Astrocyte (in vitro differentiated cells and primary cell): ENCODE results near the gene YJEFN3. TPM values are rescaled to one million over a fixed set of nuclear protein-coding genes. Genes with fewer than 3 reads are reported as not detected.

Source experiments
- DNase-seq: peaks from one replicate; pipeline ENCODE4 v3.0.0-alpha.2; 2010; ENCODE audit warnings: low read depth
- FAIRE-seq: peaks from 2 replicates; lab custom pipeline; 2011; peaks lifted over from hg19 to GRCh38; lab: Jason Lieb, UNC
- H2AFZ ChIP-seq: 2 replicates; pipeline ENCODE4 v1.6.0; 2012; ENCODE audit warnings: low read depth, low read length, inconsistent platforms
- H3K27ac ChIP-seq: 2 replicates; pipeline ENCODE4 v1.5.1; 2011; ENCODE audit warnings: low read depth, low read length, inconsistent platforms
- H3K27me3 ChIP-seq: 2 replicates; pipeline ENCODE4 v1.6.0; 2011; ENCODE audit warnings: low read length, inconsistent platforms; ENCODE audit not compliant: insufficient read depth
- H3K36me3 ChIP-seq: 2 replicates; pipeline ENCODE4 v1.5.1; 2011; ENCODE audit warnings: low read length, inconsistent platforms; ENCODE audit not compliant: insufficient read depth
- H3K4me1 ChIP-seq: 2 replicates; pipeline ENCODE4 v1.5.1; 2011; ENCODE audit warnings: low read length, inconsistent platforms; ENCODE audit not compliant: insufficient read depth
- H3K4me2 ChIP-seq: 2 replicates; pipeline ENCODE4 v1.6.0; 2012; ENCODE audit warnings: low read length, inconsistent platforms
- H3K4me3 ChIP-seq: 2 replicates; pipeline ENCODE4 v1.5.1; 2011; ENCODE audit warnings: low read depth, mild to moderate bottlenecking, low read length, inconsistent platforms; ENCODE audit not compliant: insufficient read depth
- H3K79me2 ChIP-seq: 2 replicates; pipeline ENCODE4 v1.6.0; 2012; ENCODE audit warnings: mild to moderate bottlenecking, low read length, inconsistent platforms; ENCODE audit not compliant: insufficient read depth
- H3K9ac ChIP-seq: 2 replicates; pipeline ENCODE4 v1.6.0; 2012; ENCODE audit warnings: mild to moderate bottlenecking, low read length, inconsistent platforms
- H3K9me3 ChIP-seq: 2 replicates; pipeline ENCODE4 v1.5.1; 2012; ENCODE audit warnings: low read depth, mild to moderate bottlenecking, low read length, inconsistent platforms; ENCODE audit not compliant: insufficient read depth
- H4K20me1 ChIP-seq: 2 replicates; pipeline ENCODE4 v1.6.0; 2012; ENCODE audit warnings: low read length, inconsistent platforms; ENCODE audit not compliant: insufficient read depth
- H3K27ac Mint-ChIP-seq: one replicate; pipeline ENCODE4 v1.8.0; 2021; ENCODE audit warnings: mild to moderate bottlenecking, mixed read lengths; ENCODE audit not compliant: unreplicated experiment
- H3K27me3 Mint-ChIP-seq: one replicate; pipeline ENCODE4 v1.8.0; 2021; ENCODE audit warnings: low read depth, mixed read lengths; ENCODE audit not compliant: unreplicated experiment
- H3K36me3 Mint-ChIP-seq: one replicate; pipeline ENCODE4 v1.8.0; 2021; ENCODE audit warnings: low read depth, mixed read lengths; ENCODE audit not compliant: unreplicated experiment
- H3K4me1 Mint-ChIP-seq: one replicate; pipeline ENCODE4 v1.8.0; 2021; ENCODE audit warnings: low read depth, mixed read lengths; ENCODE audit not compliant: unreplicated experiment
- H3K4me3 Mint-ChIP-seq: one replicate; pipeline ENCODE4 v1.8.0; 2021; ENCODE audit warnings: mild to moderate bottlenecking, moderate library complexity, mixed read lengths; ENCODE audit not compliant: unreplicated experiment
- H3K9me3 Mint-ChIP-seq: one replicate; pipeline ENCODE4 v1.8.0; 2021; ENCODE audit warnings: mild to moderate bottlenecking, mixed read lengths; ENCODE audit not compliant: unreplicated experiment
- CTCF ChIP-seq: IDR thresholded peaks from 2 replicates; pipeline ENCODE4 v1.5.1; 2011; ENCODE audit warnings: low read depth, mild to moderate bottlenecking, inconsistent platforms, low read length, moderate library complexity; ENCODE audit not compliant: insufficient read depth
- EZH2 ChIP-seq: IDR thresholded peaks from 2 replicates; pipeline ENCODE4 v1.6.1; 2012; ENCODE audit warnings: mild to moderate bottlenecking, low read length, inconsistent platforms; ENCODE audit not compliant: insufficient read depth
- total RNA-seq: library from RNA; stranded (reverse); gene quantifications from 2 replicates; pipeline ENCODE4 v1.2.1, GENCODE V29; 2021

YJEFN3 gene
- total RNA-seq, 1 donor from 2014 or later, result 9.8 TPM

- Histone ChIP-seq H3K4me1 (peaks cover 38% of the 10 kb centered on the region), H3K9me3 (no peaks in the 10 kb centered on the region), H3K27ac (peak overlapping the region; percentile 90), H2AFZ (no peak overlapping the region), H3K9ac (peak overlapping the region; percentile 76), H4K20me1 (peaks cover 37% of the 10 kb centered on the region), H3K79me2 (peaks cover 76% of the 10 kb centered on the region), H3K27me3 (no peaks in the 10 kb centered on the region), H3K36me3 (peaks cover 12% of the 10 kb centered on the region), H3K4me3 (no peak overlapping the region), H3K4me2 (peak overlapping the region; percentile 68)
- Mint-ChIP-seq H3K4me1 (peaks cover 38% of the 10 kb centered on the region), H3K27me3 (no peaks in the 10 kb centered on the region), H3K4me3 (peak overlapping the region; percentile 57), H3K27ac (peak overlapping the region; percentile 95), H3K9me3 (peaks cover under 1% of the 10 kb centered on the region), H3K36me3 (peaks cover 8% of the 10 kb centered on the region)
- TF ChIP-seq CTCF, result peak; percentile 77
- no peak for TF ChIP-seq EZH2
- DNase-seq, result peak; percentile 60
- FAIRE-seq, result peak; percentile 87
These were observed 38.3 kb upstream of the YJEFN3 start for GRCh38 chr19:19490214-19490968.

- Mint-ChIP-seq H3K27ac (no peak overlapping the region), H3K36me3 (peaks cover 4% of the 10 kb centered on the region), H3K4me3 (peak overlapping the region; percentile 60), H3K27me3 (no peaks in the 10 kb centered on the region), H3K9me3 (no peaks in the 10 kb centered on the region), H3K4me1 (peaks cover 29% of the 10 kb centered on the region)
- Histone ChIP-seq H3K9me3 (no peaks in the 10 kb centered on the region), H3K27me3 (no peaks in the 10 kb centered on the region), H3K79me2 (peaks cover 73% of the 10 kb centered on the region), H3K4me1 (peaks cover 29% of the 10 kb centered on the region), H3K4me2 (no peak overlapping the region), H3K4me3 (no peak overlapping the region), H4K20me1 (peaks cover 43% of the 10 kb centered on the region), H3K9ac (no peak overlapping the region), H2AFZ (no peak overlapping the region), H3K27ac (no peak overlapping the region), H3K36me3 (peaks cover 12% of the 10 kb centered on the region)
- DNase-seq (no peak), FAIRE-seq (no peak)
- TF ChIP-seq CTCF (no peak), EZH2 (no peak)
These were observed 37.2 kb upstream of the YJEFN3 start for GRCh38 chr19:19491321-19492025.
